Measurements from ENCODE around the gene APOL3.

The APOL3 gene

GRCh38 chr22:36180928-36181327 is 20.4 kb upstream of the APOL3 start:
- TF ChIP-seq, protein P1, sequence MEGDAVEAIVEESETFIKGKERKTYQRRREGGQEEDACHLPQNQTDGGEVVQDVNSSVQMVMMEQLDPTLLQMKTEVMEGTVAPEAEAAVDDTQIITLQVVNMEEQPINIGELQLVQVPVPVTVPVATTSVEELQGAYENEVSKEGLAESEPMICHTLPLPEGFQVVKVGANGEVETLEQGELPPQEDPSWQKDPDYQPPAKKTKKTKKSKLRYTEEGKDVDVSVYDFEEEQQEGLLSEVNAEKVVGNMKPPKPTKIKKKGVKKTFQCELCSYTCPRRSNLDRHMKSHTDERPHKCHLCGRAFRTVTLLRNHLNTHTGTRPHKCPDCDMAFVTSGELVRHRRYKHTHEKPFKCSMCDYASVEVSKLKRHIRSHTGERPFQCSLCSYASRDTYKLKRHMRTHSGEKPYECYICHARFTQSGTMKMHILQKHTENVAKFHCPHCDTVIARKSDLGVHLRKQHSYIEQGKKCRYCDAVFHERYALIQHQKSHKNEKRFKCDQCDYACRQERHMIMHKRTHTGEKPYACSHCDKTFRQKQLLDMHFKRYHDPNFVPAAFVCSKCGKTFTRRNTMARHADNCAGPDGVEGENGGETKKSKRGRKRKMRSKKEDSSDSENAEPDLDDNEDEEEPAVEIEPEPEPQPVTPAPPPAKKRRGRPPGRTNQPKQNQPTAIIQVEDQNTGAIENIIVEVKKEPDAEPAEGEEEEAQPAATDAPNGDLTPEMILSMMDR (IDR thresholded peaks at IDR 0.05; ENCODE audit: borderline replicate concordance, insufficient read depth, low read depth, low read length) = no peak
- no peak overlapping the region for H3K4me3 ChIP-seq (ENCODE audit: low read depth, low read length)

DNA sequence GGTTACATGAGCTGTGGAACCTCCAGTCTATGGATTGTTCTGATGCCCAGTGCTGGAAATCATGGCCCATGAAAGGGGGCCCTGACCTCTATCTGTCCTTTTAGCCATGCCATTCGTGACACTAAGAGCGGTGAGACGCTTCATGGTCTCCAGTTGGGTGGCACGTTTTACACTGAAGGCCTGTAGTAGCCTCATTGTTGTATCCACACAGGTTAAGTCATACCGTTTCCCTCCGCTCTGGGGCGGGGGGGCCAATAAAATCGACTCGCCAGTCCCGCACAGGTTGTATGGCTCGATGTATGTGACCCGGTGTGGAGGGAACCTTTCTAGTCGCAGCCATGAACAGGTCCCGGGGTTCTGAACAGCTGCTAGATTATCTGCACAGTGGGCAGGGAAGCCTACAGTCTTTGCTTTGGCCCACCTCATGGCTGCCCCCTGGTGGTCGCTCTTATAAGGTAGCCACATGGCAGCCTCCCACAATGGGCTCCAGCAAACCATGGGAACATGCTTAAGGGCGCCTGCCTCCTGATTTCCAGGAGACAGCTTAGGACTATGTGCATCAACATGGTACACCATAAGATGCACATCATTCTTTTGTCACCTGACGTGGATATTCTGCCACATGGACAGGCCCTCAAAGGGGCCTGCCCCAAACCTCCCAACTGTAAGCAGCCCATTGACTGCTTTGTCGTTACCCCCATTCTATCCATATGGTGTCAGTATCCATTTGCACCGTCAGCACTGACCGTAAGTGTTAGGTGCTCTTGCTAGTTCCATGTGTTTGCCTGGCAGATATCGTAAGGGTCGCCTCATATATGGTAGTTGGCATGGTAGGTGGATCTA is 19.7 kb upstream of the APOL3 start:
- TF ChIP-seq, protein P1 (IDR thresholded peaks at IDR 0.05; ENCODE audit: borderline replicate concordance, insufficient read depth, low read depth, low read length) = peak; percentile 92
- H3K4me3 ChIP-seq (ENCODE audit: low read depth, low read length) = no peak overlapping the region

GRCh38 chr22:36177160-36177559 is 16.6 kb upstream of the APOL3 start:
- TF ChIP-seq, protein P1 (IDR thresholded peaks at IDR 0.05; ENCODE audit: borderline replicate concordance, insufficient read depth, low read depth, low read length) = no peak

DNA sequence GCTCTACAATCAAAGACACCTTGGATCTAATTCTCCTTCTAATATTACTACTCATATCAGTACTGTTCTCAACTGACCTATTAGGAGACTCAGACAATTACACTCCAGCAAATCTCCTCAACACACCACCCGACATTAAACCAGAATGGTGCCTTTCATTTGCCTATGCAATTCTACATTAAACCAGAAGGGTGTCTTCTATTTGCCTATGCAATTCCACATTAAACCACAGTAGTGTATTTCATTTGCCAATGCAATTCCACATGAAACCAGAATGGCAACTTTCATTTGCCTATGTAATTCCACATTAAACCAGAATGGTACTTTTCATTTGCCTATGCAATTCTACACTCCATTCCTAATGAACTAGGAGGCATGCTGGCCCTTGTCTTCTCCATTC is 15.3 kb upstream of the APOL3 start:
- TF ChIP-seq, protein P1 (IDR thresholded peaks at IDR 0.05; ENCODE audit: borderline replicate concordance, insufficient read depth, low read depth, low read length) = no peak

More at GRCh38 chr22:36177160-36177559, 16.6 kb upstream of the APOL3 start:
- no peak overlapping the region for H3K4me3 ChIP-seq (ENCODE audit: low read depth, low read length)

DNA sequence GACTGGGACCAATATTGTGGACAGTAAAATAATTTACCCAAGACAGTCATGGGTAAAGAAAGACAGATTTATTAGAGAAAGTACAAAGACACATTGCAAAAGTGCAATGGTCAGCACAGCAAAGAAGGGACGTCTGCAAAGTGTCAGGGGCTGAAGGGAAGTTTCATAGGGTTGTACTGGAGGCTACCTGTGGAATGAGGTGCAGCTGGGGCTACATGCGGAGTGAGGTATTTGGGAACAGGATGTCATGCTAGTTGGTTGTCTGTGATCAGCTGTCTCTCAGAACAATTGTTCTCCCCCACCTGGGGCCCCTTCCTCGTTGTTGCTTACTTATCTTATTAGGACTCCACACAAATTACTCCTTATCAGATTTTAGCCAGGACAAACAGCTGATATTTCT is 11.4 kb upstream of the APOL3 start:
- TF ChIP-seq, protein P1 (IDR thresholded peaks at IDR 0.05; ENCODE audit: borderline replicate concordance, insufficient read depth, low read depth, low read length) = no peak
- H3K4me3 ChIP-seq (ENCODE audit: low read depth, low read length) = no peak overlapping the region

More for the DNA sequence above, 15.3 kb upstream of the APOL3 start:
- H3K4me3 ChIP-seq (ENCODE audit: low read depth, low read length) = no peak overlapping the region

- TF ChIP-seq, protein P1 (IDR thresholded peaks at IDR 0.05; ENCODE audit: borderline replicate concordance, insufficient read depth, low read depth, low read length) = no peak
- H3K4me3 ChIP-seq (ENCODE audit: low read depth, low read length) = no peak overlapping the region
Measured at GRCh38 chr22:36166518-36167220, 6.1 kb upstream of the APOL3 start.

All from GM12875 (cell line).